Tibial nerve (tissue), 3 donors: ENCODE measurements around the gene EXT2.

Experiments
- CTCF ChIP-seq, 5 experiments: fragments of 200-600 bp in 3 of 5; fragments of 450-650 bp in 2 of 5; sonication (generic) in 3 of 5; IDR thresholded peaks; one replicate each; pipeline ENCODE4 v1.5.1; 2016 to 2019; ENCODE audit warnings: antibody characterized with exemption in 5 of 5, mild to moderate bottlenecking in 3 of 5, moderate library complexity in 2 of 5
- POLR2A ChIP-seq, 2 donors: fragments of 450-650 bp; IDR thresholded peaks; one replicate each; pipeline ENCODE4 v1.6.1; 2017; ENCODE audit warnings: antibody characterized with exemption in 2 of 2, mild to moderate bottlenecking in 2 of 2, moderate library complexity in 2 of 2

DNA sequence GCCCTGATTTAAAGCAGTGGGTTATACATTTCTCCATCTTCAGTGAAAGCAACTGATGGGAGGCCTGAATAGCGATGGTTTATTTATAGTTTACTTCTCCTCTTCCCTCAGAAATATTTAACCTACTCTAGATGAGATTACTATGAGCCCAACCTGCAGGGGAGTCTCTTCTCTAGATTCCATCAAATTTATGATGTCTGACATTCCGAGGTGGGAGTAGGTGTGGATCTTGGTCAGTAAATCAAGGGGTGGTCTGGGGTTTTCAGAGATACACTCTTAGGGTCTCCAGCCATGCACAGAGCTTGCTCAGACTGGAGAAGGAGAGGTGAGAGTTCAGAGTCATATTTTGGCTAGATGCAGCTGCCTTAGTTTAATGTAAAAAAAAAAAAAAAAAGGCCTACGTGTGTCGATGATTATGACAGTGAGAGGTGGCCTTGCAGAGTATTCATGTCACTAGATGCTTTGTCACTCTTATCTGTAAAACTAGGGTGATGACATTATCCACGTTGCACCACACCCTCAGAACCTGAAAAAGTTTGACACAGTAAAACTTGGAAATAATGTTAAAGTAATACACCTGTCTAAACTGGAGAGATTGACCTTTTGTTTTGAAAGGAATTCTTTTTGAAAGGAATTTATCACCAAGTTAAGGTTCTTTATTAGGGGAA lies 81.2 kb downstream of the EXT2 start:
- TF ChIP-seq CTCF (IDR thresholded peaks at IDR 0.05), result no peak
- TF ChIP-seq POLR2A (IDR thresholded peaks at IDR 0.05), result no peak
